Measurements from ENCODE around the gene FN3KRP.

DNA sequence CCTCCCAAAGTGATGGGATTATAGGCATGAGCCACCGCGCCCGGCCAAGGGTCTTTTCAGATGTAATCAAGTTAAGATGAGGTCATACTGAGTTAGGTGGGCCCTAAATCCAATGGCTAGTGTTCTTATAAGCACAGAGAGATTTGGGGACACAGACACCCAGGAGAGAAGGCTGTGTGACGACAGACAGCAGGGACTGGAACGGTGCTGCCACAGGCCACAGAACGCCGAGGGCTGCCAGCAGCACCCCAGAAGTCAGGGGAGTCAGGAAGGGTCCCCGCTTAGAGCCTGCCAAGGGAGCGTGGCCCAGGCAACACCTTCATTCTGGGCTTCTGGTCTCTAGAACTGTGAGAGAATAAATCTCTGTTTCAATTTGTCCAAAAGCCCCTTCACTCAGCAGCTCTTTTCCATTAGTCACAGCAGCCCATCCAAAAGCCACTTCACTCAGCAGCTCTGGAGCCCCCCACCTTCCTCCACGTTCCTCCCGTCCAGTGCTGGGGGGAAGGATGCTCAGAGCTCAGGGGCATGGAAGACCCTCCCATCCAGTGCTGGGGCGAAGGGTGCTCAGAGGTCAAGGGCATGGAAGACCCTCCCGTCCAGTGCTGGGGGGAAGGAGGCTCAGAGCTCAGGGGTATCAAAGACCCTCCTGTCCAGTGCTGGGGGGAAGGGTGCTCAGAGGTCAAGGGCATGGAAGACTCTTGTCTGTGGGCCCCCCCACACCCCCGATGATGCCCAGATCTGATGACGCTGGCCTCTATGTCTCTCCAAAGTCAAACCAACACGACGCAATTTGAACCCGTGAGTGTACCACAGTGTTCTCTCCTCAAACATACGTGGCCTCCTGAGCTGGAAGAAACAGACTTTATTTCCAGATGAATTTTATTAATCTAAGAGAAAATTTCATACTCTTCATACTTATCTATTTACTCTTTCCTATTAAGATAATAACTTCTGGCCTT is 29.9 kb upstream of the FN3KRP start:
- TF ChIP-seq JUND (IDR thresholded peaks at IDR 0.05; ENCODE audit: low read depth, low read length) = no peak
- TF ChIP-seq CEBPB (IDR thresholded peaks at IDR 0.05; ENCODE audit: borderline replicate concordance in 1 of 2, low read depth in 2 of 2, low read length in 2 of 2) = no peak
- TF ChIP-seq, protein P1, sequence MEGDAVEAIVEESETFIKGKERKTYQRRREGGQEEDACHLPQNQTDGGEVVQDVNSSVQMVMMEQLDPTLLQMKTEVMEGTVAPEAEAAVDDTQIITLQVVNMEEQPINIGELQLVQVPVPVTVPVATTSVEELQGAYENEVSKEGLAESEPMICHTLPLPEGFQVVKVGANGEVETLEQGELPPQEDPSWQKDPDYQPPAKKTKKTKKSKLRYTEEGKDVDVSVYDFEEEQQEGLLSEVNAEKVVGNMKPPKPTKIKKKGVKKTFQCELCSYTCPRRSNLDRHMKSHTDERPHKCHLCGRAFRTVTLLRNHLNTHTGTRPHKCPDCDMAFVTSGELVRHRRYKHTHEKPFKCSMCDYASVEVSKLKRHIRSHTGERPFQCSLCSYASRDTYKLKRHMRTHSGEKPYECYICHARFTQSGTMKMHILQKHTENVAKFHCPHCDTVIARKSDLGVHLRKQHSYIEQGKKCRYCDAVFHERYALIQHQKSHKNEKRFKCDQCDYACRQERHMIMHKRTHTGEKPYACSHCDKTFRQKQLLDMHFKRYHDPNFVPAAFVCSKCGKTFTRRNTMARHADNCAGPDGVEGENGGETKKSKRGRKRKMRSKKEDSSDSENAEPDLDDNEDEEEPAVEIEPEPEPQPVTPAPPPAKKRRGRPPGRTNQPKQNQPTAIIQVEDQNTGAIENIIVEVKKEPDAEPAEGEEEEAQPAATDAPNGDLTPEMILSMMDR (IDR thresholded peaks at IDR 0.05 in 2 of 3, conservative IDR thresholded peaks at IDR 0.05 in 1 of 3; ENCODE audit: control insufficient read depth in 2 of 3, extremely low read depth in 1 of 3, insufficient read depth in 1 of 3, low read depth in 3 of 3, low read length in 3 of 3) = no peak
- no peak for TF ChIP-seq JUNB (IDR thresholded peaks at IDR 0.05)
- no peak for TF ChIP-seq GABPA (IDR thresholded peaks at IDR 0.05; ENCODE audit: low read depth)

Measured in GM12878 (cell line).